K562 (cell line): Measurements from ENCODE around the gene ZFP2. TPM values are rescaled to one million over a fixed set of nuclear protein-coding genes. Genes with fewer than 3 reads are reported as not detected.

ENCODE experiments used
- ATAC-seq: fragments of 200-7000 bp; cut with Tn5 transposase; 3 replicates; pipeline ENCODE4 v1.9.1; 2020; ENCODE audit warnings: moderate library complexity
- BruUV-seq: library from RNA; stranded (reverse); fragments of 400-500 nt; replicated peaks from 2 replicates; lab custom pipeline; 2021; lab: Mats Ljungman, UMichigan
- CTCF ChIA-PET: fragments of 300-600 bp; formaldehyde crosslinking; extraction: SDS; loops from one replicate; lab custom pipeline; 2021; ENCODE audit warnings: low intra/inter-chr PET ratio; lab: Yijun Ruan, JAX
- POLR2A ChIA-PET: fragments of 300-600, 350-650 bp; sonication (Branson Sonifier 250); formaldehyde crosslinking; extraction: SDS; loops from one replicate; lab custom pipeline; 2021; ENCODE audit warnings: antibody characterized with exemption, inconsistent platforms; lab: Yijun Ruan, JAX
- DNase-seq, 4 experiments: peaks; one replicate each; pipeline versions ENCODE4 v3.0.0 to v3.0.0-alpha.2; 2011 to 2018; ENCODE audit warnings: low spot score in 3 of 4, mixed read lengths in 3 of 4; ENCODE audit errors: extremely low read depth in 1 of 4
- FAIRE-seq: peaks from 2 replicates; lab custom pipeline; 2011; peaks lifted over from hg19 to GRCh38; lab: Jason Lieb, UNC
- H2AFZ ChIP-seq: 2 replicates; pipeline ENCODE4 v1.6.0; 2011; ENCODE audit warnings: low read depth, low read length, control low read depth, inconsistent platforms
- H3K27ac ChIP-seq: fragments of 200-600 bp; 3 replicates; pipeline ENCODE4 v1.8.0; 2011; ENCODE audit warnings: low read depth, mild to moderate bottlenecking, control low read depth, inconsistent platforms, low read length, moderate library complexity, mixed read lengths; ENCODE audit errors: extremely low read depth
- H3K27me3 ChIP-seq, 2 experiments: fragments of 300-600 bp in 1 of 2; 2 replicates in 1 of 2; 3 replicates in 1 of 2; pipeline versions ENCODE4 v1.6.0 to v1.8.0; 2011; ENCODE audit warnings: inconsistent platforms in 2 of 2, low read length in 2 of 2, mild to moderate bottlenecking in 1 of 2, mixed read lengths in 1 of 2, moderate library complexity in 1 of 2; ENCODE audit not compliant: control insufficient read depth in 2 of 2, insufficient read depth in 2 of 2
- H3K36me3 ChIP-seq: fragments of 300-600 bp; 3 replicates; pipeline ENCODE4 v1.8.0; 2011; ENCODE audit warnings: mild to moderate bottlenecking, low read length, inconsistent platforms; ENCODE audit not compliant: control insufficient read depth, insufficient read depth
- H3K4me1 ChIP-seq, 2 experiments: fragments of 200-600 bp in 1 of 2; replicated peaks in 1 of 2; 2 replicates in 1 of 2; 3 replicates in 1 of 2; pipeline versions ENCODE4 v1.5.1 to v1.8.0; 2011; ENCODE audit warnings: inconsistent platforms in 2 of 2, low read length in 2 of 2, mild to moderate bottlenecking in 1 of 2, mixed read lengths in 1 of 2, moderate library complexity in 1 of 2; ENCODE audit not compliant: control insufficient read depth in 2 of 2, insufficient read depth in 2 of 2
- H3K4me2 ChIP-seq: 2 replicates; pipeline ENCODE4 v1.6.1; 2011; ENCODE audit warnings: low read length, control low read depth, inconsistent platforms, mixed read lengths; ENCODE audit not compliant: insufficient read depth
- H3K4me3 ChIP-seq: fragments of 200-600 bp; sonication (generic), shearing (Covaris generic); 2 replicates; pipeline ENCODE4 v1.5.1; 2016; ENCODE audit warnings: control low read depth, inconsistent platforms
- H3K79me2 ChIP-seq: fragments of 200-600 bp; 3 replicates; pipeline ENCODE4 v1.8.0; 2011; ENCODE audit warnings: low read length, inconsistent platforms; ENCODE audit not compliant: control insufficient read depth, insufficient read depth
- H3K9ac ChIP-seq, 2 experiments: 2 replicates each; pipeline versions ENCODE4 v1.6.0 to v1.6.1; 2011; ENCODE audit warnings: low read depth in 2 of 2, low read length in 2 of 2, control low read depth in 1 of 2, inconsistent platforms in 1 of 2, mild to moderate bottlenecking in 1 of 2, mixed read lengths in 1 of 2; ENCODE audit not compliant: insufficient read depth in 1 of 2
- H3K9me1 ChIP-seq: one replicate; pipeline ENCODE4 v1.6.0; 2011; ENCODE audit warnings: inconsistent platforms, mild to moderate bottlenecking, low read length, moderate library complexity; ENCODE audit not compliant: control insufficient read depth, insufficient read depth
- H3K9me3 ChIP-seq: replicated peaks from 2 replicates; pipeline ENCODE4 v1.5.1; 2011; ENCODE audit warnings: low read depth, low read length, inconsistent platforms; ENCODE audit not compliant: control insufficient read depth, insufficient read depth
- H4K20me1 ChIP-seq: replicated peaks from 2 replicates; pipeline ENCODE4 v1.6.1; 2011; ENCODE audit warnings: low read length, inconsistent platforms, mixed read lengths; ENCODE audit not compliant: control insufficient read depth, insufficient read depth
- CBFA2T2 ChIP-seq: fragments of 450-650 bp; conservative IDR thresholded peaks from 2 replicates; pipeline ENCODE4 v1.6.1; 2017; ENCODE audit warnings: mild to moderate bottlenecking
- CBX5 ChIP-seq: IDR thresholded peaks from 2 replicates; pipeline ENCODE4 v1.6.1; 2014; ENCODE audit warnings: low read depth, borderline replicate concordance
- EP400 ChIP-seq: fragments of 450-650 bp; IDR thresholded peaks from 2 replicates; pipeline ENCODE4 v1.6.1; 2017; ENCODE audit warnings: antibody characterized with exemption, mild to moderate bottlenecking, moderate library complexity
- FOXJ2 ChIP-seq: fragments of 200-800 bp; sonication (Bioruptor generic); IDR thresholded peaks from 2 replicates; pipeline ENCODE4 v1.6.1; 2016; ENCODE audit warnings: missing genetic modification characterization, missing compliant biosample characterization
- GATAD2B ChIP-seq: fragments of 450-650 bp; IDR thresholded peaks from 2 replicates; pipeline ENCODE4 v1.6.1; 2017; ENCODE audit warnings: mild to moderate bottlenecking, borderline replicate concordance
- IRF2 ChIP-seq: sonication (generic); formaldehyde crosslinking; IDR thresholded peaks from 2 replicates; pipeline ENCODE4 v1.8.1; 2022; ENCODE audit warnings: mild to moderate bottlenecking, missing genetic modification reagents
- JUN ChIP-seq, 2 experiments: sonication (generic) in 1 of 2; formaldehyde crosslinking in 1 of 2; IDR thresholded peaks; 2 replicates each; pipeline versions ENCODE4 v1.6.1 to v1.8.0; 2012 to 2022; ENCODE audit warnings: borderline replicate concordance in 2 of 2, mild to moderate bottlenecking in 2 of 2, improper control_type of control experiment in 1 of 2, low read depth in 1 of 2, low read length in 1 of 2, missing genetic modification reagents in 1 of 2
- NFE2 ChIP-seq: IDR thresholded peaks from 2 replicates; pipeline ENCODE4 v1.6.1; 2014; ENCODE audit warnings: antibody characterized with exemption, low read depth
- SMC3 ChIP-seq: conservative IDR thresholded peaks from 2 replicates; pipeline ENCODE4 v1.6.1; 2011; ENCODE audit warnings: low read depth, low read length, improper control_type of control experiment; ENCODE audit not compliant: insufficient read depth
- SRSF3 ChIP-seq: fragments of 200-400 bp; formaldehyde crosslinking; IDR thresholded peaks from 2 replicates; pipeline ENCODE4 v1.6.1; 2016; ENCODE audit warnings: mild to moderate bottlenecking, low read length, moderate library complexity; ENCODE audit not compliant: insufficient read depth
- TEAD2 ChIP-seq: fragments of 450-650 bp; IDR thresholded peaks from 2 replicates; pipeline ENCODE4 v1.6.1; 2016; ENCODE audit warnings: missing genetic modification characterization, control low read depth, missing compliant biosample characterization
- XRCC4 ChIP-seq: IDR thresholded peaks from one replicate; pipeline ENCODE4 v1.6.1; 2011; ENCODE audit not compliant: insufficient read depth, insufficient read length; ENCODE audit errors: extremely low read depth
- ZNF23 ChIP-seq: fragments of 250-450 bp; sonication (Bioruptor Pico); IDR thresholded peaks from 2 replicates; pipeline ENCODE4 v1.4.0; 2020; ENCODE audit warnings: mild to moderate bottlenecking
- WGBS: fragments of 100-300 bp; shearing (Covaris generic); methylation state at CpG from one replicate; pipeline ENCODE4 v1.1.6; 2016; ENCODE audit warnings: low coverage, mixed read lengths; ENCODE audit not compliant: insufficient coverage; ENCODE audit errors: missing lambda C conversion rate; 5-methylcytosine and 5-hydroxymethylcytosine counted together
- in situ Hi-C: fragments of 300-500 bp; cut with MboI; formaldehyde crosslinking; loops from 4 replicates; pipeline ENCODE4 v1.15.0; 2018; ENCODE audit warnings: inconsistent platforms, mixed read lengths
- intact Hi-C: fragments of 100-400 bp; cut with micrococcal nuclease; formaldehyde crosslinking; loops from 2 replicates; pipeline ENCODE4 v1.14.2; 2022
- polyA plus RNA-seq, 8 experiments: library from polyadenylated mRNA; depleted of rRNA in 4 of 8; stranded (reverse) in 5 of 8; unstranded in 3 of 8; fragments of >200 nt; fragmentation: Nextera tagmentation in 2 of 8; fragmentation: Illumina TruSeq in 1 of 8; extraction: Ambion mirVana in 2 of 8; extraction: Trizol in 1 of 8; gene quantifications; 2 replicates each; pipeline versions ENCODE4 v1.2.1 to v1.2.3, GENCODE V29; 2011 to 2014; ENCODE audit warnings: inconsistent platforms in 1 of 8, missing spikeins in 1 of 8
- total RNA-seq, 7 experiments: library from RNA; depleted of rRNA in 6 of 7; stranded (reverse); fragments of >200 nt in 6 of 7; fragmentation: Illumina TruSeq in 2 of 7; extraction: Trizol in 2 of 7; gene quantifications; 2 replicates each; pipeline versions ENCODE4 v1.2.1 to v1.2.3, GENCODE V29; 2011 to 2021; ENCODE audit warnings: low replicate concordance in 1 of 7
- TF ChIP-seq, protein P1 (sequence below): fragments of 250-450 bp; sonication (Bioruptor Pico); IDR thresholded peaks from 2 replicates; pipeline ENCODE4 v1.5.0; 2022; ENCODE audit warnings: mild to moderate bottlenecking
- TF ChIP-seq, protein P2 (sequence below): sonication (generic); IDR thresholded peaks from 2 replicates; pipeline ENCODE4 v1.6.1; 2016
- TF ChIP-seq, protein P3 (sequence below): fragments of 250-450 bp; sonication (Bioruptor Pico); IDR thresholded peaks from 2 replicates; pipeline ENCODE4 v1.8.0; 2022; ENCODE audit warnings: moderate library complexity, mild to moderate bottlenecking, inconsistent platforms

The ZFP2 gene
- total and polyA plus RNA-seq, 9 of the 15 experiments (the other 6 are each of a cell fraction or from before 2014, with no cell fraction given), result 0.07 to 0.13 TPM; not detected in 7

DNA sequence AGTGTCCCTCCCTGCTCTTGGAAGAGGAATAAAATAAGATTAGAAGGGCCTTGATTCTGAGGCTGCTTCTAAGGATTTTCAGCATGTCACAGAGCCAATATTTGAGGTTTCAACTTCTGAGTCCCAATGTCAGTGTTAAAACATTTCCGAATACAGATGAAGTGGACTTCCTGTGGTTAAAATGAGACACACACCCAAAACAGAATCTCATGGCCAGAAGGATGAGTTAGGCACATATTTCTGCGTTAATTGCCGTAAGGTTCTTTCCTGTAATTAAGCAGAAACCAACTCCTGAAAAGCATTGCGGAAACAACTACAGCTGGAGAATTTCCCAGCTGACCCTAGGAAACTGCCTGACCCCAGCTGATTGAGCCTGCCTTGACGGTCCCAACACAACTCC is 46.4 kb upstream of the ZFP2 start:
- Histone ChIP-seq H2AFZ (no peak overlapping the region), H3K4me2 (no peak overlapping the region), H3K9ac (no peak overlapping the region), H4K20me1 (no peaks in the 10 kb centered on the region), H3K9me3 (no peaks in the 10 kb centered on the region), H3K27ac (no peak overlapping the region), H3K4me1 (peaks cover under 1 to 2% of the 10 kb centered on the region in 2 experiments; a peak in 3 of 5 replicates), H3K4me3 (no peak overlapping the region), H3K79me2 (no peaks in the 10 kb centered on the region), H3K27me3 (peaks cover 18 to 35% of the 10 kb centered on the region in 2 experiments; a peak in 4 of 5 replicates), H3K9me1 (no peaks in the 10 kb centered on the region), H3K36me3 (no peaks in the 10 kb centered on the region)
- no peak for TF ChIP-seq SMC3
- TF ChIP-seq NFE2, result no peak
- TF ChIP-seq FOXJ2 (tag), result no peak
- TF ChIP-seq GATAD2B, result no peak
- no peak for TF ChIP-seq XRCC4
- TF ChIP-seq TEAD2 (tag), result no peak
- TF ChIP-seq, protein P1, sequence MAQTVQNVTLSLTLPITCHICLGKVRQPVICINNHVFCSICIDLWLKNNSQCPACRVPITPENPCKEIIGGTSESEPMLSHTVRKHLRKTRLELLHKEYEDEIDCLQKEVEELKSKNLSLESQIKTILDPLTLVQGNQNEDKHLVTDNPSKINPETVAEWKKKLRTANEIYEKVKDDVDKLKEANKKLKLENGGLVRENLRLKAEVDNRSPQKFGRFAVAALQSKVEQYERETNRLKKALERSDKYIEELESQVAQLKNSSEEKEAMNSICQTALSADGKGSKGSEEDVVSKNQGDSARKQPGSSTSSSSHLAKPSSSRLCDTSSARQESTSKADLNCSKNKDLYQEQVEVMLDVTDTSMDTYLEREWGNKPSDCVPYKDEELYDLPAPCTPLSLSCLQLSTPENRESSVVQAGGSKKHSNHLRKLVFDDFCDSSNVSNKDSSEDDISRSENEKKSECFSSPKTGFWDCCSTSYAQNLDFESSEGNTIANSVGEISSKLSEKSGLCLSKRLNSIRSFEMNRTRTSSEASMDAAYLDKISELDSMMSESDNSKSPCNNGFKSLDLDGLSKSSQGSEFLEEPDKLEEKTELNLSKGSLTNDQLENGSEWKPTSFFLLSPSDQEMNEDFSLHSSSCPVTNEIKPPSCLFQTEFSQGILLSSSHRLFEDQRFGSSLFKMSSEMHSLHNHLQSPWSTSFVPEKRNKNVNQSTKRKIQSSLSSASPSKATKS (CRISPR knock-in tag), result no peak
- no peak for TF ChIP-seq SRSF3
- no peak for TF ChIP-seq CBX5
- TF ChIP-seq, protein P2, sequence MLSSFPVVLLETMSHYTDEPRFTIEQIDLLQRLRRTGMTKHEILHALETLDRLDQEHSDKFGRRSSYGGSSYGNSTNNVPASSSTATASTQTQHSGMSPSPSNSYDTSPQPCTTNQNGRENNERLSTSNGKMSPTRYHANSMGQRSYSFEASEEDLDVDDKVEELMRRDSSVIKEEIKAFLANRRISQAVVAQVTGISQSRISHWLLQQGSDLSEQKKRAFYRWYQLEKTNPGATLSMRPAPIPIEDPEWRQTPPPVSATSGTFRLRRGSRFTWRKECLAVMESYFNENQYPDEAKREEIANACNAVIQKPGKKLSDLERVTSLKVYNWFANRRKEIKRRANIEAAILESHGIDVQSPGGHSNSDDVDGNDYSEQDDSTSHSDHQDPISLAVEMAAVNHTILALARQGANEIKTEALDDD, result no peak
- TF ChIP-seq, protein P3, sequence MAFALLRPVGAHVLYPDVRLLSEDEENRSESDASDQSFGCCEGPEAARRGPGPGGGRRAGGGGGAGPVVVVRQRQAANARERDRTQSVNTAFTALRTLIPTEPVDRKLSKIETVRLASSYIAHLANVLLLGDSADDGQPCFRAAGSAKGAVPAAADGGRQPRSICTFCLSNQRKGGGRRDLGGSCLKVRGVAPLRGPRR (CRISPR knock-in tag), result no peak
- TF ChIP-seq IRF2 (CRISPR knock-in tag), result no peak
- TF ChIP-seq CBFA2T2, result no peak
- no peak for TF ChIP-seq JUN (IDR thresholded peaks at IDR 0.05; ENCODE audit: borderline replicate concordance, low read depth, low read length)
- TF ChIP-seq JUN (CRISPR knock-in tag; IDR thresholded peaks at IDR 0.05; ENCODE audit: borderline replicate concordance), result no peak
- TF ChIP-seq EP400, result no peak
- no peak for TF ChIP-seq ZNF23 (CRISPR knock-in tag)
- ATAC-seq, result no peak
- FAIRE-seq, result no peak
- 10% methylated on average over 5 of the region's 5 CpGs for WGBS
- CTCF ChIA-PET, result no interaction called here
- intact Hi-C loops (no loop called here), in situ Hi-C loops (loop anchor here (25.0 kb wide), 1 partner anchor 562 kb away; no protein-coding TSS in a partner anchor)
- POLR2A ChIA-PET, result no interaction called here
- BruUV-seq, result no TSS peak
- no peak for DNase-seq
